ENCODE data around the gene CNTRL. TPM values are rescaled to one million over a fixed set of nuclear protein-coding genes. Genes with fewer than 3 reads are reported as not detected.

CNTRL gene
- total RNA-seq, 1 donor from 2014 or later, result 20.3 TPM

DNA sequence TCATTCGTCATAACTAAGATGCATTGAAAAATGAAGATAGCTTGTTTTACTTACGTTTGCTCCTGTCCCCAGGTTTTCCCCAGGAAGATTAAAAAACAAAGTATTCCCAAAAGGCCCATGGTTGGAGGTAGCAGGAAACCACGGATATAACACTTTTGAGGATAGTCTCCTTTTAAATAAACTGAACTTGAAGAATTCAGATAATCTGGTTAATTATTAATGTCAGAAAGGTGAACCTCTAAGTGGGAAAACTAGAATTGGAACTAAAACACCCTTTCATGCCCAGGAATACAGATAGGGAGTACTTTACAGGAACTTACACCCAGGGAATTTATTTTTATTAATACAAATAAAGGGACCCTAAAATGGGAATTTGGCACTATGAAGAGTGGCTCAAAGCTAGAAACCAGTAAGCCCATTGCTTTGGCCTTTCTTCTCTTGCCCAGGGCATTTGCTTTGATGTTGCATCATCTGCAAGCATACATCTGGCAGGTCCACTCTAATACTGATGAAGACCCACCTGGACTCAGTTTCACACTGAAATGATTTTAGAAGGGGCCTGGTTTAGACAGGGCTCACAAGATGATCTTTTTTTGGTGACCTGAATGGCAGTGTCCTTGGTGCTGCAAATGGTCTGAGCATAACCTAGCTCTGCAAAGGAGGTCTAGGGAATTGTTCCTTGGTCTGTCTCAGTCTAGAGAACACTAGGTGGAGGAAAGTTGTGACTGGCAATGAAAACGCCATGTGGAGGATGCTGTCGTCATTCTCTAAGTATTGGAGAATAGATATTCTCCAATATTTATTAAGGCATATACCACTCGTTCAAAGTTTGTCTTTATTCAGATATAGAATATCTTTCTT lies 24.4 kb upstream of the CNTRL start, which contains the start of gene C5:
TSS of gene C5 (minus strand) at position 148 of the 861 bp plus-strand sequence. CDS start at position 119, 29 bp downstream.
- Histone ChIP-seq H3K4me1 (no peaks in the 10 kb centered on the region), H3K27me3 (no peaks in the 10 kb centered on the region), H3K27ac (no peak within 1 kb of the TSS), H3K36me3 (no peaks in the 10 kb centered on the region), H3K9me3 (no peaks in the 10 kb centered on the region), H3K4me3 (peak within 1 kb of the TSS; percentile 23)
- no peak for DNase-seq
- intact Hi-C loops (cut with DNase I), result no loop called here
- TF ChIP-seq, protein P1, sequence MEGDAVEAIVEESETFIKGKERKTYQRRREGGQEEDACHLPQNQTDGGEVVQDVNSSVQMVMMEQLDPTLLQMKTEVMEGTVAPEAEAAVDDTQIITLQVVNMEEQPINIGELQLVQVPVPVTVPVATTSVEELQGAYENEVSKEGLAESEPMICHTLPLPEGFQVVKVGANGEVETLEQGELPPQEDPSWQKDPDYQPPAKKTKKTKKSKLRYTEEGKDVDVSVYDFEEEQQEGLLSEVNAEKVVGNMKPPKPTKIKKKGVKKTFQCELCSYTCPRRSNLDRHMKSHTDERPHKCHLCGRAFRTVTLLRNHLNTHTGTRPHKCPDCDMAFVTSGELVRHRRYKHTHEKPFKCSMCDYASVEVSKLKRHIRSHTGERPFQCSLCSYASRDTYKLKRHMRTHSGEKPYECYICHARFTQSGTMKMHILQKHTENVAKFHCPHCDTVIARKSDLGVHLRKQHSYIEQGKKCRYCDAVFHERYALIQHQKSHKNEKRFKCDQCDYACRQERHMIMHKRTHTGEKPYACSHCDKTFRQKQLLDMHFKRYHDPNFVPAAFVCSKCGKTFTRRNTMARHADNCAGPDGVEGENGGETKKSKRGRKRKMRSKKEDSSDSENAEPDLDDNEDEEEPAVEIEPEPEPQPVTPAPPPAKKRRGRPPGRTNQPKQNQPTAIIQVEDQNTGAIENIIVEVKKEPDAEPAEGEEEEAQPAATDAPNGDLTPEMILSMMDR (IDR thresholded peaks at IDR 0.05), result no peak
- ATAC-seq, result no peak

GRCh38 chr9:121053544-121053943 lies 21.2 kb upstream of the CNTRL start:
- no peak for DNase-seq
- no peaks in the 10 kb centered on the region for H3K4me1 ChIP-seq
- H3K27me3 ChIP-seq, result no peaks in the 10 kb centered on the region
- ATAC-seq, result no peak
- intact Hi-C loops (cut with DNase I), result no loop called here
- H3K36me3 ChIP-seq, result no peaks in the 10 kb centered on the region
- TF ChIP-seq, protein P1 (IDR thresholded peaks at IDR 0.05), result no peak
- no peak overlapping the region for H3K4me3 ChIP-seq
- H3K9me3 ChIP-seq, result no peaks in the 10 kb centered on the region
- H3K27ac ChIP-seq, result no peak overlapping the region

DNA sequence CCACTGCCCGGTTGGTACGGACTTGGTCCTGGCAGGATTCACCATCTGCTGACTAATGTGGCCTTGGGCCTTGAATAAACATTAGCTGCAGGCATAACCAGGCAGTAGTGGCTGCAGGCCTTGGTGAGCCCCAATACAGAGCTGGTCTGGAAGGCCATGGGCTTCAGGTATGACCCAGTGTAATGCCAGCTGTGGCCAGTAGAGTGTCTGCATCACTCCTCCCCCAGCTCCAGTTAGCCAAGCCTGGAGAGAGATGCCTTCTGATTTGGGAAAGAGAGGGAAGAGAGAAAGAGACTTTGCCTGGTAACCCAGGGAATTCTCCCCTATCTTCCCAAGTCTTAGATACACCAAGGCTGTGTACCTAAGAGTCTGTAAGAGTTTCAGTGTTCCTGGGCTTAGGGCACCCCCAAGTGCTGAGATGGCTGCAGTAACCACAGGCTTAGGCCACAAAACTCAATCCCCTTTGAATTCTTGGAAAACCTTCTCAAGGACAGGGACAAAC lies 19.1 kb upstream of the CNTRL start:
- no peaks in the 10 kb centered on the region for H3K27me3 ChIP-seq
- TF ChIP-seq, protein P1 (IDR thresholded peaks at IDR 0.05), result peak; percentile 41
- H3K9me3 ChIP-seq, result no peaks in the 10 kb centered on the region
- no peak overlapping the region for H3K27ac ChIP-seq
- no peaks in the 10 kb centered on the region for H3K36me3 ChIP-seq
- peak; percentile 74 for ATAC-seq
- no peaks in the 10 kb centered on the region for H3K4me1 ChIP-seq
- no peak for DNase-seq
- no peak overlapping the region for H3K4me3 ChIP-seq
- intact Hi-C loops (cut with DNase I), result no loop called here

- ATAC-seq (no peak), DNase-seq (no peak)
- no peaks in the 10 kb centered on the region for H3K9me3 ChIP-seq
- H3K27me3 ChIP-seq, result no peaks in the 10 kb centered on the region
- no peak overlapping the region for H3K27ac ChIP-seq
- no peaks in the 10 kb centered on the region for H3K36me3 ChIP-seq
- no peaks in the 10 kb centered on the region for H3K4me1 ChIP-seq
- no peak overlapping the region for H3K4me3 ChIP-seq
- intact Hi-C loops (cut with DNase I), result no loop called here
- TF ChIP-seq, protein P1 (IDR thresholded peaks at IDR 0.05), result no peak
Measured at GRCh38 chr9:121057821-121058220, 16.9 kb upstream of the CNTRL start.

DNA sequence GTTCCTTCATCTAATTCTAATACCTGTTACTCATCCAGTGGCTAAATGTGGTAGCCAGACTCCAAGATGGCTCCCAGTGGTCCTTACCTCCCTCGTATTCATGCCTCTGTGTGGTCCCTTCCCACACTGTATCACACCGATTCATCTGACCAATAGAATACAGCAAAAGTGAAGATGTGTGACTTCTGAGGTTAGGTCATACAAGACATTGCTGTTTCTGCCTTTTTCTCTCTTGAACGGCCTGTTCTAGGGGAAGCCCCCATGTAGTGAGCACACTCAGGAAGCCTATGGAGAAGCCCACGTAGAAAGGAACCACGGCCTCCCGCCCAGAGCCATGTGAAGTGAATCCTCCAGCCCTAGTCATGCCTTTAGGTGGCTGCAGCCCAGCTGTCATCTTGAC lies 15.2 kb upstream of the CNTRL start:
- Histone ChIP-seq H3K9me3 (no peaks in the 10 kb centered on the region), H3K36me3 (no peaks in the 10 kb centered on the region), H3K27ac (no peak overlapping the region), H3K27me3 (no peaks in the 10 kb centered on the region), H3K4me1 (no peaks in the 10 kb centered on the region), H3K4me3 (no peak overlapping the region)
- intact Hi-C loops (cut with DNase I), result no loop called here
- TF ChIP-seq, protein P1 (IDR thresholded peaks at IDR 0.05), result no peak
- DNase-seq (no peak), ATAC-seq (no peak)

All from upper lobe of right lung (tissue), 1 donor.